ENCODE measurements around the gene PEAK1. TPM values are rescaled to one million over a fixed set of nuclear protein-coding genes. Genes with fewer than 3 reads are reported as not detected.

Gene PEAK1
- total RNA-seq, 1 donor from 2014 or later = 34.2 TPM

GRCh38 chr15:77127626-77128025, 292.3 kb downstream of the PEAK1 start:
- POLR2A ChIA-PET = no interaction called here
- intact Hi-C loops (cut with micrococcal nuclease) = no loop called here
- no peaks in the 10 kb centered on the region for H3K9me3 Mint-ChIP-seq
- H3K4me1 Mint-ChIP-seq = peaks cover 21% of the 10 kb centered on the region
- no peak overlapping the region for H3K4me3 Mint-ChIP-seq
- H3K36me3 Mint-ChIP-seq (ENCODE audit: low read depth) = peaks cover 9% of the 10 kb centered on the region
- no peaks in the 10 kb centered on the region for H3K27me3 Mint-ChIP-seq
- no peak overlapping the region for H3K27ac Mint-ChIP-seq
- DNase-seq = no peak
- no peak for TF ChIP-seq CTCF (IDR thresholded peaks at IDR 0.05)
- ATAC-seq (ENCODE audit: low read depth) = no peak
- CTCF ChIA-PET = no interaction called here

- CTCF ChIA-PET = no interaction called here
- Mint-ChIP-seq H3K4me3 (no peak overlapping the region), H3K27me3 (no peaks in the 10 kb centered on the region), H3K36me3 (ENCODE audit: low read depth) (peaks cover 8% of the 10 kb centered on the region), H3K9me3 (no peaks in the 10 kb centered on the region), H3K4me1 (peaks cover 28% of the 10 kb centered on the region), H3K27ac (no peak overlapping the region)
- TF ChIP-seq CTCF (IDR thresholded peaks at IDR 0.05) = no peak
- DNase-seq (no peak), ATAC-seq (ENCODE audit: low read depth) (no peak)
- intact Hi-C loops (cut with micrococcal nuclease) = no loop called here
- POLR2A ChIA-PET = no interaction called here
Measured at GRCh38 chr15:77126529-77127326, 293.2 kb downstream of the PEAK1 start.

- peak overlapping the region; percentile 42 for H3K27ac Mint-ChIP-seq
- DNase-seq (no peak), ATAC-seq (ENCODE audit: low read depth) (no peak)
- no peaks in the 10 kb centered on the region for H3K9me3 Mint-ChIP-seq
- H3K36me3 Mint-ChIP-seq (ENCODE audit: low read depth) = peaks cover 2% of the 10 kb centered on the region
- ChIA-PET POLR2A (no interaction called here), CTCF (interaction anchor here (1.4 kb wide), 2 partner anchors 63 to 420 kb away, joined by 3 to 6 read pairs; no protein-coding TSS in a partner anchor)
- intact Hi-C loops (cut with micrococcal nuclease) = no loop called here
- peaks cover 46% of the 10 kb centered on the region for H3K4me1 Mint-ChIP-seq
- no peak overlapping the region for H3K4me3 Mint-ChIP-seq
- H3K27me3 Mint-ChIP-seq = no peaks in the 10 kb centered on the region
- no peak for TF ChIP-seq CTCF (IDR thresholded peaks at IDR 0.05)
Measured at GRCh38 chr15:77123854-77124253, 296.1 kb downstream of the PEAK1 start.

GRCh38 chr15:77122576-77122975, 297.3 kb downstream of the PEAK1 start:
- Mint-ChIP-seq H3K4me1 (peaks cover 48% of the 10 kb centered on the region), H3K36me3 (ENCODE audit: low read depth) (no peaks in the 10 kb centered on the region), H3K27ac (no peak overlapping the region), H3K27me3 (no peaks in the 10 kb centered on the region), H3K4me3 (no peak overlapping the region), H3K9me3 (no peaks in the 10 kb centered on the region)
- TF ChIP-seq CTCF (IDR thresholded peaks at IDR 0.05) = no peak
- ChIA-PET CTCF (interaction anchor here (1.2 to 6.3 kb wide), 3 partner anchors 64 to 420 kb away, joined by 3 to 146 read pairs (median 3); no protein-coding TSS in a partner anchor), POLR2A (no interaction called here)
- no peak for ATAC-seq (ENCODE audit: low read depth)
- intact Hi-C loops (cut with micrococcal nuclease) = no loop called here
- DNase-seq = no peak

- intact Hi-C loops (cut with micrococcal nuclease) = no loop called here
- Mint-ChIP-seq H3K36me3 (ENCODE audit: low read depth) (no peaks in the 10 kb centered on the region), H3K27me3 (no peaks in the 10 kb centered on the region), H3K27ac (no peak overlapping the region), H3K4me3 (no peak overlapping the region), H3K4me1 (peaks cover 48% of the 10 kb centered on the region), H3K9me3 (no peaks in the 10 kb centered on the region)
- ATAC-seq (ENCODE audit: low read depth) = no peak
- no peak for DNase-seq
- TF ChIP-seq CTCF (IDR thresholded peaks at IDR 0.05) = no peak
- POLR2A ChIA-PET = no interaction called here
- CTCF ChIA-PET = interaction anchor here (1.2 to 6.3 kb wide), 2 partner anchors 375 to 421 kb away, joined by 3 to 146 read pairs; no protein-coding TSS in a partner anchor
Measured at GRCh38 chr15:77121599-77121998, 298.3 kb downstream of the PEAK1 start.
